H1 (cell line): Measurements from ENCODE around the gene TOP1. TPM values are rescaled to one million over a fixed set of nuclear protein-coding genes. Genes with fewer than 3 reads are reported as not detected.

Source experiments
- ATF3 ChIP-seq: IDR thresholded peaks from 2 replicates; pipeline ENCODE4 v1.6.1; 2011; ENCODE audit warnings: low read depth, mild to moderate bottlenecking, low read length; ENCODE audit not compliant: insufficient read depth
- CHD7 ChIP-seq: fragments of 300-600 bp; sonication (generic); IDR thresholded peaks from 2 replicates; pipeline ENCODE4 v1.7.1; 2012; ENCODE audit warnings: low read length, moderate library complexity, mild to moderate bottlenecking, inconsistent platforms; ENCODE audit not compliant: insufficient replicate concordance
- GABPA ChIP-seq: IDR thresholded peaks from 2 replicates; pipeline ENCODE4 v1.6.1; 2011; ENCODE audit warnings: mild to moderate bottlenecking, low read length, moderate library complexity, borderline replicate concordance; ENCODE audit not compliant: insufficient read depth
- HDAC6 ChIP-seq: IDR thresholded peaks from one replicate; pipeline ENCODE4 v1.7.1; 2012; ENCODE audit warnings: low read depth, mild to moderate bottlenecking, inconsistent platforms, low read length, moderate library complexity
- JUN ChIP-seq: IDR thresholded peaks from 2 replicates; pipeline ENCODE4 v1.6.1; 2011; ENCODE audit warnings: low read depth, mild to moderate bottlenecking, improper control_type of control experiment, low read length
- KDM4A ChIP-seq: IDR thresholded peaks from one replicate; pipeline ENCODE4 v1.7.1; 2012; ENCODE audit warnings: low read depth, mild to moderate bottlenecking, moderate library complexity, low read length, inconsistent platforms; ENCODE audit not compliant: severe bottlenecking
- MAX ChIP-seq: IDR thresholded peaks from 2 replicates; pipeline ENCODE4 v1.6.1; 2012; ENCODE audit warnings: inconsistent platforms
- POLR2A ChIP-seq, 2 experiments: IDR thresholded peaks; 1 replicate in 1 of 2; 2 replicates in 1 of 2; pipeline ENCODE4 v1.6.1; 2011; ENCODE audit warnings: low read depth in 2 of 2, low read length in 2 of 2, mild to moderate bottlenecking in 2 of 2; ENCODE audit errors: control extremely low read depth in 1 of 2
- SP2 ChIP-seq: IDR thresholded peaks from 2 replicates; pipeline ENCODE4 v1.6.1; 2012; ENCODE audit warnings: mild to moderate bottlenecking, low read length, inconsistent platforms
- TCF12 ChIP-seq: IDR thresholded peaks from 2 replicates; pipeline ENCODE4 v1.6.1; 2011; ENCODE audit warnings: low read depth, mild to moderate bottlenecking, low read length
- ZNF274 ChIP-seq: IDR thresholded peaks from 2 replicates; pipeline ENCODE4 v1.7.0; 2012; ENCODE audit warnings: low read length, borderline replicate concordance; ENCODE audit errors: extremely low read depth
- polyA plus RNA-seq, 7 experiments: library from polyadenylated mRNA; depleted of rRNA in 3 of 7; stranded (reverse) in 5 of 7; unstranded in 2 of 7; fragments of >200 nt in 5 of 7; fragments of 200-250 nt in 2 of 7; gene quantifications; 1 replicate in 5 of 7; 2 replicates in 1 of 7; 4 replicates in 1 of 7; pipeline versions ENCODE4 v1.2.1 to v1.2.3, GENCODE V29; 2011 to 2013; ENCODE audit warnings: missing spikeins in 2 of 7, mixed read lengths in 2 of 7
- total RNA-seq: library from RNA; stranded (reverse); fragmentation: NEBNext Ultra II Directional; extraction: Animal tissue kit (Norgen Biotek cat#: 25700); gene quantifications from 2 replicates; pipeline ENCODE4 v1.2.1, GENCODE V29; 2021

Gene TOP1
- total and polyA plus RNA-seq, 2 of the 8 experiments (the other 6 are each of a cell fraction or from before 2014, with no cell fraction given): 7.4 to 108 TPM

GRCh38 chr20:41061155-41061554 is 32.5 kb downstream of the TOP1 start (continued):
- no peak for TF ChIP-seq CHD7
- no peak for TF ChIP-seq ATF3
- no peak for TF ChIP-seq HDAC6
- no peak for TF ChIP-seq JUN
- no peak for TF ChIP-seq ZNF274
- TF ChIP-seq KDM4A: no peak
- TF ChIP-seq SP2: no peak
- TF ChIP-seq GABPA: no peak
- TF ChIP-seq TCF12: no peak
- no peak for TF ChIP-seq MAX
- no peak for TF ChIP-seq POLR2A (IDR thresholded peaks at IDR 0.05; ENCODE audit: control extremely low read depth in 1 of 2, low read depth in 2 of 2, low read length in 2 of 2)
